Fibroblast of mammary gland (primary cell): ENCODE measurements around the gene MREG.
A peak's percentile ranks its signal among the peaks of the same experiment; 100 is the strongest.
"Not testable (repeated sequence)": the region's sequence is repeated elsewhere in the genome, so short reads cannot be mapped to it uniquely, and the experiment has no call there.

Source experiments
- DNase-seq: peaks from one replicate; pipeline ENCODE4 v3.0.0-alpha.2; 2010; ENCODE audit warnings: low read depth
- H3K4me3 ChIP-seq: 2 replicates; pipeline ENCODE4 v1.5.1; 2011; ENCODE audit warnings: low read depth, mild to moderate bottlenecking, low read length, moderate library complexity; ENCODE audit not compliant: control insufficient read depth
- TF ChIP-seq, protein P1 (sequence below): conservative IDR thresholded peaks from 2 replicates; pipeline ENCODE4 v1.5.1; 2011; ENCODE audit warnings: low read depth, low read length, inconsistent platforms; ENCODE audit not compliant: control insufficient read depth, insufficient read depth

MREG gene

DNA sequence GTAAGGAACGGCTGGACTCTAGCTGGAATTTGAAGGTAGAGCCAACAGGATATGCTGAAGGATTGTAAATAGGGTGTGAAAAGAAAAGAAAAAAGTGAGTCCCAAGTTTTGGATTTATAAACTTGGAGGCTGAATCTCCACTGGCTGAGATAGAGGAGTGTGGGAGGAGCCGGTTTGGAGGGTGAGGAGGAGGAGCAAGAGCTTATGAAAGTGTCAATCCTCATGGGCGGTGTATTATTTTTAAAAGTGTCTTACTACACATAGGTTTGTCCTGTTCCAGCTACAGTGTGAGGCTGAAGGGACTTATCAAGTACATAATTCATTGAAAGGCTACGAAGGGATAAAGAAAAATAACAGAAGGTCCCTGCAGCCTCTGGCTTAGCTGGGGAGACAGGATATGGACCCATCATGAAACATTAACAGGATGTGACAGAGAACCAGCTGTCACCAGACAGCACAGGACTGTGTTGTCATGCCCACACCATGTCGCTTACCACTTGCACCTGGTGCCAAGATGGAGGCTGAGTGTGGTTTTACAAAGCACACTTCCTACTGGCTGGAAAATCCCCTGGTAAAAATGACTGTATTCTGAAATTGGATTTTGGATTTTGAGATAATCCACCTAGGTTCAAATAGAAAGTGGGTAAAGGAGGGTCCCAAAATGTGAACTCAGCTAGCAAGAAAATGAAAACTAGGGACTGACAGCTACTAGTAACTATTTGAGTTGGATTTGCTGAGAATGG is 2.5 kb upstream of the MREG start:
- H3K4me3 ChIP-seq, result no peak overlapping the region
- TF ChIP-seq, protein P1, sequence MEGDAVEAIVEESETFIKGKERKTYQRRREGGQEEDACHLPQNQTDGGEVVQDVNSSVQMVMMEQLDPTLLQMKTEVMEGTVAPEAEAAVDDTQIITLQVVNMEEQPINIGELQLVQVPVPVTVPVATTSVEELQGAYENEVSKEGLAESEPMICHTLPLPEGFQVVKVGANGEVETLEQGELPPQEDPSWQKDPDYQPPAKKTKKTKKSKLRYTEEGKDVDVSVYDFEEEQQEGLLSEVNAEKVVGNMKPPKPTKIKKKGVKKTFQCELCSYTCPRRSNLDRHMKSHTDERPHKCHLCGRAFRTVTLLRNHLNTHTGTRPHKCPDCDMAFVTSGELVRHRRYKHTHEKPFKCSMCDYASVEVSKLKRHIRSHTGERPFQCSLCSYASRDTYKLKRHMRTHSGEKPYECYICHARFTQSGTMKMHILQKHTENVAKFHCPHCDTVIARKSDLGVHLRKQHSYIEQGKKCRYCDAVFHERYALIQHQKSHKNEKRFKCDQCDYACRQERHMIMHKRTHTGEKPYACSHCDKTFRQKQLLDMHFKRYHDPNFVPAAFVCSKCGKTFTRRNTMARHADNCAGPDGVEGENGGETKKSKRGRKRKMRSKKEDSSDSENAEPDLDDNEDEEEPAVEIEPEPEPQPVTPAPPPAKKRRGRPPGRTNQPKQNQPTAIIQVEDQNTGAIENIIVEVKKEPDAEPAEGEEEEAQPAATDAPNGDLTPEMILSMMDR, result no peak
- no peak for DNase-seq

DNA sequence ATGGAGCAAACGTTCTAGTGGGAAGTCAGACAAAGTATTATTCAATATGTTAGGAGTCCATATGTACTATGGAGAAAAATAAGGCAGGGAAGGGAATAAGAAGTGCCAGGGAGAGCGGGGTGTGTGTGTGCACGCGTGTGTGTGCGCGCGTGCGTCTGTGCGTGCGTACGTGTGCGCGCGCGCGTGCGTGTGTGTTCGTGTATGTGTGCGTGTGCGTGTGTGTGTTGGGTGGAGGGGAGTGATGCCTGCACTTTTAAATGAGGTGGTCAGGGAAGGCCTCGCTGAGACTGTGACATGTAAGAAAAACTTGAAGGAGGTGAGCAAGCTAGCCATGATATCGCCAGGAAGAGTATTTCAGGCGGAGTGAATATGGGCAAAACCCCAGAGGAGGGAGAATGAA is 1.6 kb upstream of the MREG start:
- H3K4me3 ChIP-seq, result no peak overlapping the region
- TF ChIP-seq, protein P1, result no peak
- DNase-seq, result no peak

DNA sequence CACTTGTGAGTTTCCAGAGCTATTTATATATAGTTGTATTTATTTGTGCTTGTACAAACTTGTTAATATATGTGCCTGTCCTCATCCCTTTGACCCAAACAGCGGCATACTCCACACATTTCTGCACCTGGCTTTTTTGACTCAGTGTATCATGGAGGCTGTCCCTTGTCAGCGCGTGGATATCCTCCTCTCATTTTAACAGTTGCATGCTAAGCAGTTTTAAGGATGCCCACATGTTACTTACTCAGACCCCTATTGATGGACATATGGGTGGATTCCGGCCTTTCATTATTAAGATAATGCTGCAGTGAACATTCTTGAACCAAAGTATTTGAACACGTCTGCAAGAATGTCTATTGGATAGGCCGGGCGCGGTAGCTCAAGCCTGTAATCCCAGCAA is 655 bp upstream of the MREG start:
- no peak for DNase-seq
- no peak overlapping the region for H3K4me3 ChIP-seq
- TF ChIP-seq, protein P1, result no peak

DNA sequence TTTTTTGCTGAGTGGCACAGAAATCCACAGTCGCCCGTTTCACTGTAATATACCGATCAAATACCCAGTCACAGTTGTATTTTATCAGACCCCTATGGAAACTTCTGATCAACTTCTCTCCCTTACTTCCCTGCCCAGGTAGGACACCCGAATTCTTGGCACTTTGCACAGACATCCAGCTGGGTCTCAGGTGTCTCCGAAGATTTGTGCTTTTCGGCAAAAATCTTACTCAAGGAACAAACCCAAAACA is 596 bp downstream of the MREG start:
- TF ChIP-seq, protein P1, result no peak
- DNase-seq, result no peak
- peak overlapping the region; percentile 63 for H3K4me3 ChIP-seq

DNA sequence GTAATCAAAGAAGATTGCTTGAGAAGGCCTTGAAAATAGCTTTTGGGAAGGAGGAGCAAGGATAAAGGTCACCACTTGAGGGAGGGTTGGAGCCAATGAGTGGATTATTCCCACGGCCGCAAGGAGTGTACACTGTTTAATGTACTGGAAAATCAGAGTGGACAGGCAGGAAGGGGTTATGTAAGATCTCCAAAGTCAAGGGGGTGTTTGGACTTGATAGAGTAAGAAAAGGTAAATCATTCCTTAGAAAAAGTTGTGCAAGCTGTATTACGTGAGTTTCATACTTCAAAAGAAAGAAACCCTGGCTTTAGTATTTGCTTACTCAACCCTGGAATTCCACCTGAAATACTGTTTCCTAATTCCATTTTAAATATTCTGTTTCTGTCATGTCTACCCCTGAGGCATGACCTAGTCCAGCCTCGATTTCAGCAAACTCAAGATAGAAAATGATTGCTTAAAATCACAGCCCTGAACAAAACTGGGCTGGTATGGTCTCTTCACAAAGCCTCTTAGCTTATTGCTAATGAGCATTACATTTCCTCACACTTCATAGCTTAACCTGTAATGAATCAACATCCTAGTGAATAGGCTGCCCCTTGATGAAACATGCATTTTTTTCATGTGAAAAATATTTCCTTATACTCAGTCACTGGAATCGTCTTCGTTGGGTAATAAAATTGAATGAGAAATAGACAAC is 1.1 kb downstream of the MREG start:
- TF ChIP-seq, protein P1, result peak; percentile 1
- DNase-seq, result peak; percentile 27
- peak overlapping the region; percentile 63 for H3K4me3 ChIP-seq

DNA sequence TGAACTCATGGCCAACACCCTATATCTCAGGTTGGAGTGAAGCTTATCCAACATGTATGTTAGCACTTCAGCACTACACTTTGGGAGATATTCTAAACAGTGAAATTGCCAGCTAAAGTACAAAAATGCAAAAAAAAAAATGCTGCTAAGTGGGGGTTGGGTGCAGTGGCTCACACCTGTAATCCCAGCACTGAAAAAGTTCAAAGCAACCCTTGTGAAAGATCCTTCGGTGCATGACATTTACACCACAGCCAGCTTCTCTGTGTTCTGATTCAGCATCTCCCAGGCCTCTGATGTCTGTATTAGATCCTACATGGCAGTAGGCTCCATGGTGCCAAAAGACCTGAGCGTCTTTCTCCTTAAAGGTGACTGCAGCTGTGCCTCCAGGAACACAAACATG is 4.1 kb downstream of the MREG start:
- DNase-seq, H3K4me3 ChIP-seq: not testable (repeated sequence)

DNA sequence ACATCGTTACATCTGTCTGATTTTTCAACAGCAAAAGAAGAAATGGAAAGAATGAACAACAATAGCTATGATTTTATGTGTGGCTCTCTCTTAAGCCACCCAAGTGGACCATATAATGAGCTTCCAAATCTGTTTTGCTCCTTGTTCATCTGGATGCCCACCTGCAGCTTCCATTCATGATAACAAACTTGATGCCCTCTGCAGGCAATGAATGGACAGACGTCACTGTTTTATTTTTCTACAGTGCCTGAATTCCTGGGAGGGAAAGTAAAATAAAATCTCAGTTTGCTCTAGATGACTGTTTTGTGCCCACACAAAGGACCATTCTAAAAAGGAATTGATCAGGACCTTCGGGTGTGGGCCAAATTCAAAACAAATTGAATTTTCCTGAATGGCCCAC is 5.0 kb downstream of the MREG start:
- DNase-seq, result no peak
- no peak overlapping the region for H3K4me3 ChIP-seq
- TF ChIP-seq, protein P1, result no peak
